ENCODE results near the gene UFSP2.
"Not testable (repeated sequence)": the region's sequence is repeated elsewhere in the genome, so short reads cannot be mapped to it uniquely, and the experiment has no call there.

Gene UFSP2

DNA sequence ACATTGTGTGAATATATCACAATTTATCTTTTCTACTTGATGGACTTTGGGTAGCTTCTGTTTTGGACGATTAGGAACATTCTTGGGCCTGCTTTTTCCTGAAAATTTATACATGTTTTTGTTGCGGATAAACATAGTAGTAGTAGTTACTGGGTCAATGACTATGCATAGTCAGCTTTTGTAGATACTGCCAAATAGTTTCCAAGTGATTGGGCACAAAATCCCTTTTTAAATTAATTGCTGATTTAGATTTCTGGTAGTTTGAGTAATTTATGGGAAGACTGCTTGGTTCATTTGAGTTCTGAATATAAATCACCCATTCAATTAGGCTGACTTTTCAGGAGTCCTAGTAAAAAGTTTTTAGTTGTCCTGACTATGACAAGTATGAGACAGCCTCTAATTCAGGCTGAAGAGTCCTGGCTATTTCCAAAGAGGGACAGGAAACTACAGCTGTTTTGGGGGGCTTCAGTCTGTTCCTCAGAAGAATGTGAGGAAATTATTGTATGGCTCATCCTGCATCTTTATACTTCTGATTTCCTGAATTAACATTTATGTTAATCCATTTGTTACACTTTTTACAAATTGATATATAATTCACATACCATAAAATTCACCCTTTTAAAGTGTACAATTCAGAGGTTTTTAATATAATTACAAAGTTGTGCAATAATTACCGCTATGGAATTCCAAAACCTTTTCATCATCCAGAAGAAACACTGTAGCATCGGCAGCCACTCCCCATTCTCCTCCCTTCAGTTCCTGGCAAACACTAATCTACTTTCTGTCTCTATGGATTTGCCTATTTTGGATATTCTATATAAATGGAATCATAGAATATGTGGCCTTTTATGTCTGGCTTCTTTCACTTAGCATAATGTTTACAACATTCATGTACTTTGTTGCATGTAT lies 44.2 kb downstream of the UFSP2 start:
- DNase-seq, result no peak

DNA sequence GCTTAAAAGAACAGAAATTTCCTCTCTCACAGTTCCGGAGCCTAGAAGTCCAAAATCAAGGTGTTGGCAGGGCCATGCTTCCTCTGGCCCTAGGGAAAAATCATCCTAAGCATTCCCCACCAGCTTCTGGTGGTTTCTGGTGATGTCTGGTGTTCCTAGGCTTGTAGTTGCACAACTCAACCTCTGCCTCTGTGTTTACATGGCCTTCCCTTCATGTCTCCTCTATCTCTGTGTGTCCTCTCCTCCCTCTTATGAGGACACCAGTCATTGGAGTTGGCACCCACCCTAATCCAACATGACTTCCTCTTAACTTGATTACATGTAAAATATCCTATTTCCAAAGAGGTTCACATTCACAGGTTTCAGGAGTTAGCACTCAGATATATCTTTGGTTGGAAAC lies 45.4 kb downstream of the UFSP2 start:
- no peak for DNase-seq

DNA sequence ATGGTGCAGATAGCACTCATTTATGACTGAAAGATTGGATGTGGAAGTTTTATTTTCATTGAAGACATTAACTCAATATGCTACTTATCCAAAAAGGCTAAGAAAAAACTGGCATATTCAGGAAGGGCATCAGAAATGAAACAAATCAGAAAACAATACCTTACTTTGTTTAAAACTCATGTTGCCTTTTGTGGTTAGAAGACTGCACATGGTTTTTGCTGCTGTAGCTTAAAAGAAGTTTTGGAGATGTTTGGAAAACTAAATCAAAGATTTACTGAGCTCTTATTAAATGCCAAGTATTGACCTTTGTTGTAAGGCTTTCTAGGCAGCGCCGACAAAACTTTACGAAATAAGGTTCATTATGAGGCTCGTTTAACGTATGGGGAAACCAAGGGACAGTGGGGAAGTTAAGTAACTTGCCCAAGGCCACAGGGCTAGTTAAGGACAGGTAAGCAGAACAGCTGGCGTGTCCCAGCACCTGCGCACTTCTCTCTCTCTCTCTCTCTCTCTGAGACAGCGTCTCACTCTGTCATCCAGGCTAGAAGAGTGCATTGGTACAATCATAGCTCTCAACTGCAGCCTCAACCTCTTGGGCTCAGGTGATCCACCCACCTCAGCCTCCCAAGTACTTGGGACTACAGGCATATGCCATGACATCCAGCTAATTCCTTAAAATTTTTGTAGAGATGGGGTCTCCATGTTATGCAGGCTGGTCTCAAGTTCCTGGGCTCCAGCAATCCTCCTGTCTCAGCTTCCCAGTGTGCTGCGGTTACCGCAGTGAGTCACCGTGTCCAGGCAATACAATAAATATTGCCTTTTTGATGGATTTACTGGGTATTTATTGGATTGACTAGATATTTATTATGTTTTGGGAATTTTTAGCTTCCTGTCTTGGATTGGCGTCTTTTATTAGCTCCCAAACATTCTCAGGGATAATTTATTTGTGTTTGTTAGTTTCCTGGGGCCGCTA lies 46.2 kb downstream of the UFSP2 start:
- DNase-seq, result no peak

DNA sequence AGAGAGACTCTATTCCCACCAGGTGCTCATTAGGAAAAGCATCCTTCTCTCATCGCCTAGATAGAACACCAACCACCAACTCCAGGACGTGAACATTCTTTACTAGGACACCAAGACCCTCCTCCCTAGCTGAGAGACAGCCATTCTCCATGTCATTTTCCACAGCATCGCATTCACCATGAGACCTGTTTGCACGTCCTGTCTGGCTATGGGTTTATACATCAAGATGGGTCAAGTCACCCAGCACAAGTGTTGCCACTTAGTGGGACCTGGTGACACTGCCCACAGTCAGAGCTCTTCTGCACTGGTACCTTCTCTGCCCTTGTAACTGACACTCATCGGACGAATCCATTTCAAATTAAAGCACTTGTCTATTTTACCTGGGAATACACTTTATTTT lies 47.5 kb downstream of the UFSP2 start:
- DNase-seq, result no peak

DNA sequence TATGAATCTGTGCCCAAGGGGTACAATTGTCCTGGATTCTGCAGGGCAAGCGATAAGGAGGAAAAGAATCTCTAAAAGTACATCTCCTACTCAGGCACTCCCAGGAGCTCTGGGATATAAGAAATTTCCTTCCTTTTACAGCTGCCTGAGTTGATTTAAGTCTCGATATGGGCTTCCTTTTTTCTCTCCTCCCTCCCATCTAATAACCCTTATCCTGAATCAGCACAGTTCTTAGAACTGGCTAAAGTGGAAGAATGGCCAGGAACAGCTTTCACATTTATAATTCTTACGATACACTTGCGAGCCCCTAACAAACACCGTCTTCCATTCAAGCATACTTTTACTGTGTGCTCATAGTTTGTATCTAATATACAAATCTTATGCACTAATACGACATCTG lies 51.2 kb downstream of the UFSP2 start:
- no peak for DNase-seq

DNA sequence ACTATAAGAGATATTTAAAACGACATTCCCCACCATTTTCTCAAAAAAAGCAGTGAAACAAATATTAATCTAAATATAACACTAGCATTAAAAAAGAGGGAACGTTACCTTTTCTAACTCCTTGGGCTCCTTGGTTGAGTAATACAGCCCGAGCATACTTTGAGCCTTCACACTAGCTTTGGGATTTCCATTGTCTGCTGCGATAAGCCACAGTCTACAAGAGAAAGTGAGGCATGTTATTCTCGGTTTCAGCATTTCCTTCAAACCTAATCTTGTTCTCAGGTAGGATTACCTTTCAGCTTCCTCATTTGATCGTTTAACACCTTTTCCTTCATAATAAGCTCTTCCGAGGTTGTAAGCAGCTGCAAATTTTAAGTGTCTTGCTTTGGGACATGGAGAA lies 51.7 kb downstream of the UFSP2 start:
- DNase-seq, result no peak

DNA sequence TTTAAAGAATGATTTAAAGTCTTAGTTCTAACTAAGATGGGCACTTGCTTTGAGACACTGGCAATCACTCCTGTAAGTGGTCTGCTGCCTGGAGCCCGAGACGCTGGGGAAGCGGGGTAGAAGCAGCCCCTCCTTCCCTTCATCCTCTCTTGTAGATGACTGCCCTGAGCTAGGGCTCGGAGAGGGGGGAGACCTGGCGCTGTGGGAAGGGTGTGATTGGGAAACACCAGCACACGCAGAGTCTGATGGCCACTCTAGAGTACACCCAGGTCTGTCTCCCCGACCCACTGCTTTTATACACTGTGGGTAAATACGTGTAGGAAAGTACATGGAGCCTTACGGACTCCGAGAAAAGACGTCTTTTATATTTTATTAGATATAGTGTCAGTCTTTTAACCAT lies 54.1 kb downstream of the UFSP2 start:
- no peak for DNase-seq

DNA sequence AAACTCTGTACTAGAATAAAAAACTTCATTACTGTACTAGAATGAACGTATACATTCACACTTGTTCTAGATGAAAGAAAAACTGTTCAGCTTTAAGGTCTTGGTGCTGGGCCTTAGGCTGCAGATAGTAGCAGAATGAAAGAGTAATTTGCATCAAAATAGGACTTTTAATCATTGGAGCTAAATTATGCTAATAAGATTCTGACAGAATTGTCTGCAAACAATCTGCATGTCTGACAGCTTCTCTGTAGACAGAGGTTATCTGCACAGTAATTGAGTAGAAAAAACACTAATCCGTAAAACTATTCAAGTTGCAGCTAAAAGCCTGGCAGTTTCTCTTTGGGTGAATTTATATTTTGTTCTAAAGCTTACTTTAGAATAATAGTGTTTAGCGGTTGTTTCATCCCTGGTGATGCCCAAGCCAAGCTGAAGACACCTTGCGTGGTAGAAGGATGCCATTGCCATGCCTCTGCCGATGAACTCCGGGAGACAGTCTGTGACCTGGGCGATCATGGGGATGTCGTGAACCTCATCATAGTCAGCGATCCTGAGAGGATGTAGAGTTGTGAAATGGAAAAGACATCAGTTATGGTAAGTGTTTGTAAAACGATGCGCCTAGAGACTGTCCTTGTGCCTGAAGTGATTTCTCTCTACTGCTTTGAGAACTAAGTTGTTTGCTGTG lies 55.4 kb downstream of the UFSP2 start:
- no peak for DNase-seq

DNA sequence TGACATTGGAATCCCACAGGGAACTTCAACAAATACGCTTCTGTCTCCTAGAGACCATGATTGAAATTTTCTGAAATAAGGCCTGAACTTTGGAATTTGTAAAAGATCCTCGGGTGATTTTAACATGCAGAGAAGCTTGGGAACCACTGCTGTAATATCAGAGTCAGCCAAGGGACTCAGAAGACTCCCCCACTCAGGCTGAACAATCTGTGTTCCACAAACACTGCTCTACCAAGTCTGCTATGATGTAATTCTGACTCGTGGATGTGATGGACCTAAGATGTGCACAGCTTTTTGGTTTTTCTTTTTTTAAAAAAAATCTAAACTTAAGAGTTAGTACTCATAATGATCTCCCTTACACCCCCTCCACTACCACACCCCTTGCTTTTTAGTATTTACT lies 56.0 kb downstream of the UFSP2 start:
- no peak for DNase-seq

DNA sequence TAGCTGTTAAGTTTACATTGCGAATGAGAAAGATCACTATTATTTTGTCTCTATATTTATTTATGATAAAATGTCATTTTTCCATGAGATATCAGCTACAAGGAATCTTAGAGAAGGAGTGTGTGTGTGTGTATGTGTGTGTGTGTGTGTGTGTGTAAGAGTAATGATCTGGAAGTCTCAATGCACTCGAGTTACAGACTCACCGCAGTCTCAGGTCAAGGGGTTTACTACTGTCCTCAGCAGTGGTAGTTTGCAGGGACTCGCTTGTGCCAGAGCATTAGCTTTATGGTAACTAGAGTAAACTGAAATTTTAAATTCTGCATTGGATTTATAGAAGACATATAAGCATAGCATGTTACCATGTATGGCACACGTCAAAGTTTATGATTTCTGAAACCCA lies 60.9 kb downstream of the UFSP2 start:
- DNase-seq, result no peak

DNA sequence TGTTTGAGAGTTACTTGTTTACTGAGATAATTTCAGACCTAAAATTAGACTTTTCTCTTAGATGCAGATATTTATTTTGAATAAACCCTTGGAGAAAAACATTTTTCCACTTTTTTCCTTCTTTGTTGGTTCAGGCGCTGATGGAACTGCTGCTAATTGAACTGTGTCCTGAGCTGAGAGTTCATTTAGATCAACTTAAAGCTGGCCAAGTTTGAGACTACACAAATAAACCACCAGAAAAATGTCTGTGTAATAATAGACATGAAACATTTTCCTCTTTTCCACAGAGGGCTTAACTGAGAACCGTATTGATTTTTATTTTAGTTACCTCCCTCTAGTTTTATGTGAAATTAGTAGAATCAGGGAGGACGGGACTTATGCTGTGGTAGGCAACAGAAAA lies 62.5 kb downstream of the UFSP2 start:
- DNase-seq, result no peak

DNA sequence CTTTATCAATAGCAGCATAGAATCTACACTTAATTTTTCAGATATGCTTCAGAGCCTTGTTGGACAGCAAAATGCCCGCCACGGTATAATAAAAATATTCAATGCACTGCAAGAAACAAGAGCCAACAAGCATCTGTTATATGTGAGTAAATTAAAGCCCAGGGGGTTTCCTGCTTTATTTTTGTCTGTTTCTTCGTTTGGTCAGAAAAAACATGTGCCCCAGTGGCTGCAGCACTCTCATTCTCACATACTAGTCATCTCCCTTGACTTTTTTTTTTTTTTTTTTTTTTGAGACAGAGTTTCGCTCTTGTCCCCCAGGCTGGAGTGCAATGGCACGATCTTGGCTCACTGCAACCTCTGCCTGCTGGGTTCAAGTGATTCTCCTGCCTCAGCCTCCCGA lies 63.2 kb downstream of the UFSP2 start:
- not testable (repeated sequence) for DNase-seq

DNA sequence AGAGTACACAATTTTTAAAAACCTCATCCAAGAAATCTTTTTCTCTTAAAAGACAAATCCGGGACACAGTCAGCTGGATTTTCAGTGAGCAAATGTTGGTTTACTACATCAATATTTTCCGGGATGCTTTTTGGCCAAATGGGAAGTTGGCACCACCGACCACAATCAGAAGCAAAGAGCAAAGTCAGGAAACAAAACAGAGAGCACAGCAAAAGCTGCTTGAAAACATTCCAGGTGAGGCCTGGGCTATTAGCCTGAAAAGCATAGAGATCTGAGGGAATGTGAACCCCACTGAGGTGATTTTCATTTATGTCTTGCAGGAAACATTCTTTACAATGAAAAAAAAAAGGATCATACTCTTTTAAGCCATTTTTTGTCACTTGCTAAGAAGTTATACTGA lies 63.9 kb downstream of the UFSP2 start:
- DNase-seq, result no peak

DNA sequence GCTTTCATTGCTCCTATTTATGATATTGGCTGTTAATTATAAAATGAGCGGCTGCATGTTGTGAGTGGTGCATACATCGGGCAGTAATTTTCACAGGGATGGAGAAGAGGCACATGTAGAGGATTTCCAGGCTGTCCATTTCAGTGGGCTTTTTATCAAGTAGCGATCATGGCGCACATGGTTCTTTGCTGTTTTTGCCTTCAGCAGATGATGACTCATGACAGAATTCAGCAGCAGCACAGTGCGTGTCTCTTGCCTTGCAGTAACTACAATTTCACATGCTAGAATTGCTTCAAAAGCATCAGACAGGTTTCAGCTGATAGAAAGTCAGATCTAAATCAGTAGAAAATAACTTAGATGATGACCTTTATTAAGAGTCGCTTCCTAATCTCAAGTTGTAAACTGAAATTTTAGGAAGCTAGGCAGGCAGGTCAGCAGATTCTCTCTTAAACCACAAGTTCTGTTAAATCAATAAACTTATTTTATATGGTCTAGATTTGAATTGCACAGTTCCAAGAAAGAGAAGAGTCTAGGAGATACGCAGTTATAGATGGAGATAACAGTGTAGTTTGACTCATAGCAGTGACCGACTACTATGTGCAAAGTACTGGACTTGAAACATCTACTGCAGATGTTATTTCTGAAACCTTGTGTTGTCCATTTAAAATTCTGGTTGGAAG lies 65.9 kb downstream of the UFSP2 start:
- DNase-seq, result no peak

DNA sequence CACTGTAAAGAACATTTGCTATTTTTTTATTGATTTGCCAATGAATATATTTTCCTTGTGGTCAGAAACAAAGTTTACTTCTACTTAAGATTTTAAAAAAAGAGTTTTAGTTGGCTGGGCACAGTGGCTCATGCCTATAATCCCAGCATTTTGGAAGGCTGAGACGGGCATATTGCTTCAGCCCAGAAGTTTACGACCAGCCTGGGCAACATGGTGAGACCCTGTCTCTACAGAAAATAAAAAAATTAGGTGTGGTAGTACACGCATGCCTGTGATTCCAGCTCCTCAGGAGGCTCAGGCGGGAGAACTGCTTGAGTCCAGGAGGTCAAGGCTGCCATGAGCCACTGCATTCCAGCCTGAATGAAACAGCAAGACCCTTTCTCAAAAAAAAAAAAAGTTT lies 66.8 kb downstream of the UFSP2 start:
- no peak for DNase-seq

DNA sequence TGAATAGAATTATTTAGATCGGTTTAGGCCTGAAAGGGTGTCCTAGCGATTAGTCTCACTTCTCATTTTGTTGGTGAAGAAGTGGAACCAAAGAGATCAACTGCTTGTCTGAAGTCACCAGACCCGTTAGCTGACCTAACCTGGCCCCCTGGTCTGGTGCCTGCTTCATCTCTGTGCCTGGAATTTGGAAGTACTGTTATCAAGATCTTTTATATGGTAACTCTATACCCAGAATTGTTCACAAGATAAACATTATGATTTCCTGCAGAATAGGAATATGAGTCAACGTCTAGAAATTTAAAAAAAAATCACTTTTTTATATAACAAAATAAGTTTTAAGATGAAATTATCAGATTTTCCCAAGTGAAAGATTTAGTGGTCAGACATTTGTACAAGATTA lies 67.2 kb downstream of the UFSP2 start:
- DNase-seq, result no peak

DNA sequence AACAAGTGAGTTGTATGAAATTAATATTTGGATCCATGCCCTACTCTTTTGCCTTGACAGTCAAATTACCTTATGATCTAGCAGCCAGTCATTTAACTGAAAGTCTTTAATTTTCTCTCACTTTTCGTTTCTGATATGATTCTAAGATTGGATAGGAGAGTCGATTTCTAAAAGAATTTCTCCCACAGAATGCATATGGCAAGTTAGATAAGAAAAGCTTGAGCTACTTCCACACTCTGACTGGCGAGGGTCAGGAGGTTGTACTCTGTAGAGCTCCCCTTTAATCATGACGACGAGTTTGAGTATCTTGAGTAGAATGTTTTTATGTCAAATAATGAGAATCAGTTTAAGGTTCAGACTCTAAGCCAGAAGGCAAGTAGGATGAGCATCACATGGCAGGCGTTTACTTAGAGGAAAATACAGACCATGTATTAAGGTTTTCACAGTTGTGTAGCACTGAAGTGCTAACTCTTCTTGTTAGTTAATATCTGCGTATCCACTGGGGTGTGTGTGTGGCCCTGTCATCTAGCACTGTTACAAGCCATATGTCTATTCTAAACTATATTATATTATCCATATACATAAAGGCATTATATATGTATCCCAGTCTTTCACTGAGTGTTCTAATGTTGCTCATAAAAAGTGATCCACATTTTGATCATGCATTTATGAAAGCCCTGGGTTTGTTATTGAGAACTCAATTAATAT lies 67.9 kb downstream of the UFSP2 start:
- DNase-seq, result no peak

DNA sequence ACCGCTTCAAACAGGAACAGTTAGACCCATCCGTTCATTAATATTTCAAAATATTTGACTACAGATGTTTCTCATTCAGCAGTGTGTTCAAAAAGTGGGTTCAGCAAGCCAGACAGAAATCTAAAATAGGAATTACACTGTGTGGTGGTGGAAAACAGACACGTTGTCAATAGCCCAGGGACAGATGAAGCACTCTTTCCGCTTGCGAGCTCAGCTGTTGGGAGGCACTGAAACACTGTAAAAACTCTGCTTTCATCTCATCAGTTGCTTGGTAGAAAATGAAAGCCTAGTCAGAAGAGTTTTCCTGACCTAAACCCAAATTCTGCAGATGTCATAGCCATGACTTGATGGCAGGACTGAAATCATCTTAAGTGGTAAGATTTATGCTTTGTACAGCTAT lies 68.6 kb downstream of the UFSP2 start:
- DNase-seq, result no peak

DNA sequence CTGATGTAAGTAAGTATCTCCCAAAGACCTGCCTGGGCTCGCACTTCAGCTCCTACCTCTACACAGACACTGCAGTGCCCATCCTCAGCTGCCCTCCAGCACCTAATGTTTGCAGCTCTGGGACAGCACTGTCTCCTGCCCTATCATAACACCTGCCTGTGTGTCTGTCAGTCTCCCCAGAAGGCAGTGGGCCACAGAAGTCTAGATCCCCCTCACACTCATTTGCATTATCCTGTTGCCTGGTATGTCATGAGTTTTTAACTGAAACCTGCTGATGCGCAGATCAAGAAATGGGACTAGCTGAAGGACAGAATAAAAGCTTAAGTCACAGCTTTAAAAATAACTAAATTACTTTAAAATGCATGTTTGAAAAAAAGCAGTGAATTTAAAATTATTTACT lies 73.0 kb downstream of the UFSP2 start:
- DNase-seq, result no peak

DNA sequence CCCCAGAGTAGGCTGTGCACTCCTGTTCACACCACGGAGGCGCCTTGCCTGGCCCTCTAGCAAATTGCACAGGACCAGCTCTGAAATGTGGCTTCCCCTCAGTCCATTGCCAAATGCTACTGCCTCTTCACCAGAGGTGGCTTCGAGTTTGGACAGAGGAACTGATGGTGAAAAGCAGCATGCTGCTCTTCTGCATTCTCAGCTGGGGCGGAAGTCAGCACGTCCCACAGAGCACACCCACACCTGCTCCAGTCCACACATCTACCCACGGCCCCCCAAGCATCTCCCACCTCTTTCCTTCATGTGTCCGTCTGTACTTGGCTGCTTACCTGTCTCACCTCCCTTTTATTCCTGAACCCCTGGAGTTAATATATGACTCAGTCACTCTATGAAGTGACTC lies 73.6 kb downstream of the UFSP2 start:
- DNase-seq, result no peak

DNA sequence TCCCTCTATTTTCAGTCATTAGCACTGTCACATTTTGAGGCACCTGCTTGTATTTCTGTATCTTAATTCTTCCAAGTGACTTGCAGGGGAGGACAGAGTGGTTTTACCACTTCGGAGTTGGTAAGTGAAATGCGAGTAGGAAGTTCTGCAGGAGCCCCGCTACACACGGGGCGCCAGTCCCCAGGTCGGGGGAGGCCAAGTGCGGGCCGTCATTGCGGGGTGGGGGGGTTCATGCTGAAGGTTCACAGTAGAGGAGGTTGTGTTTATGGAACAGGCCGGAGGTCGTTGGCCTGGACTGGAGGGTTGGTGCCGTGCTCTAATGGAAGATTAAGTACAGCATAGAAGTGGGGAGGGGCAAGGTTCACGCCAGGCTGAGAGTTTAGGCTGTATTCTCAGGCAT lies 74.1 kb downstream of the UFSP2 start:
- no peak for DNase-seq
